ENCODE results near the gene PRPSAP1.

The PRPSAP1 gene

DNA sequence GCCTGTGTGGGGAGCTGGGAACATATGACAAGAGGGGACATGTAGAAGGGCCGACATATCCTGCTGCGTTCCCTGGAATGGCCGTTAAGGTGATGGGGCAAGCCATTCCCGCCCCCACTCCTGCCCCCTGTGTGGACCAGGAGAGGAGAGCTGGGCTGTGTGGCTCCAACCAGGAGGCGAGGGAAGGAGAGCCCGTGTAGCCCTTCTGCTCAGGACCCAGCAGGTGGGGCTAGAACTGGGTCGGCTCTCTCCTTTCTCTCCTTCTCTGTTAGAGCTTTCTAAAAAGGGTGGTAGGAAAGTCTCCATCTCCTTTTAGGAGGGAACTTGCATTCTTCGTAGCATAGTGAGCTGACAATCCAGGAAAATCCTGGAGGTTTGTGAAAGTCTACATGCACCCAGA, 43.5 kb upstream of the PRPSAP1 start:
- peaks cover 18 to 85% (median 68%) of the 10 kb centered on the region in 4 experiments for H3K36me3 ChIP-seq (ENCODE audit: control insufficient read depth in 4 of 4, insufficient read depth in 4 of 4, low read length in 3 of 4)
- 93% methylated on average over 7 of the region's 8 CpGs for WGBS (ENCODE audit: insufficient coverage)
- no peaks in the 10 kb centered on the region for H3K4me1 ChIP-seq (ENCODE audit: control extremely low read depth in 1 of 4, control insufficient read depth in 4 of 4, insufficient read depth in 4 of 4, low read length in 3 of 4)
- H3K27me3 ChIP-seq (replicated peaks in 2 of 5; ENCODE audit: control insufficient read depth in 4 of 5, insufficient read depth in 5 of 5, low read length in 4 of 5) = no peaks in the 10 kb centered on the region
- H3K27ac ChIP-seq (ENCODE audit: insufficient read depth in 1 of 2, low read depth in 1 of 2, low read length in 2 of 2, poor library complexity in 1 of 2, severe bottlenecking in 2 of 2) = no peak overlapping the region
- POLR2A ChIA-PET = no interaction called here
- H3K4me3 ChIP-seq (ENCODE audit: control insufficient read depth in 1 of 7, extremely low read depth in 1 of 7, insufficient read depth in 4 of 7, low read depth in 2 of 7, low read length in 6 of 7) = no peak overlapping the region
- DNase-seq = no peak
- no peaks in the 10 kb centered on the region for H3K9me3 ChIP-seq (ENCODE audit: control extremely low read depth in 1 of 5, control insufficient read depth in 4 of 5, insufficient read depth in 2 of 5, low read depth in 1 of 5, low read length in 4 of 5)
- CTCF ChIA-PET = interaction anchor here (0.7 to 11.3 kb wide), 25 partner anchors 11 to 279 kb away, joined by 3 to 226 read pairs (median 6); partner anchors contain the start of genes AANAT, PRPSAP1, QRICH2 and SPHK1

DNA sequence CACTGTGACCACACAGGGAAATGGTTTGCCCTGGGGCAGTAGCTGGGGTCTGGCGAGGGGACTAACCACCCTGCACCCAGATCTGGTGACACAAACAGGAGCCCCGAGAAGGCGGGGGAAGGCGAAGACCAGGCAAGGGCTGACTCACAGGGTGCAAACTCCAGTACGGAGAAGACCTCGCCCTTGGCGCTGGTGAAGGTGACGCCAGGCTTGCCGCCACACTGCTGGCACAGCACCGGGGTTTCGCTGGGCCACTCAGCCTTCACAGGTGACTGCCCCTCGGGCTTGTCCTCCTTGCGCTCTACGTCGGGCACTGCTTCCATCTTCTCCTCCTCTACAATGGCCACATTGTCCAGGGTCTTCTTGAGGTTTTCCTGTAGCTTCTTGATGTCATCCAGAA, 42.3 kb upstream of the PRPSAP1 start:
- Histone ChIP-seq H3K9me3 (ENCODE audit: control extremely low read depth in 1 of 5, control insufficient read depth in 4 of 5, insufficient read depth in 2 of 5, low read depth in 1 of 5, low read length in 4 of 5) (no peaks in the 10 kb centered on the region), H3K27me3 (replicated peaks in 2 of 5; ENCODE audit: control insufficient read depth in 4 of 5, insufficient read depth in 5 of 5, low read length in 4 of 5) (no peaks in the 10 kb centered on the region), H3K36me3 (ENCODE audit: control insufficient read depth in 4 of 4, insufficient read depth in 4 of 4, low read length in 3 of 4) (peaks cover 16 to 88% (median 67%) of the 10 kb centered on the region in 4 experiments), H3K27ac (ENCODE audit: insufficient read depth in 1 of 2, low read depth in 1 of 2, low read length in 2 of 2, poor library complexity in 1 of 2, severe bottlenecking in 2 of 2) (no peak overlapping the region), H3K4me1 (ENCODE audit: control extremely low read depth in 1 of 4, control insufficient read depth in 4 of 4, insufficient read depth in 4 of 4, low read length in 3 of 4) (no peaks in the 10 kb centered on the region), H3K4me3 (ENCODE audit: control insufficient read depth in 1 of 7, extremely low read depth in 1 of 7, insufficient read depth in 4 of 7, low read depth in 2 of 7, low read length in 6 of 7) (no peak overlapping the region)
- DNase-seq = no peak
- WGBS (ENCODE audit: insufficient coverage) = 98% methylated on average over 14 of the region's 15 CpGs
- ChIA-PET POLR2A (no interaction called here), CTCF (interaction anchor here (1.3 to 11.3 kb wide), 7 partner anchors 12 to 127 kb away, joined by 3 to 226 read pairs (median 11); partner anchors contain the start of genes QRICH2 and SPHK1)

GRCh38 chr17:76394166-76394565, 40.5 kb upstream of the PRPSAP1 start:
- CTCF ChIA-PET = interaction anchor here (0.6 to 1.5 kb wide), 3 partner anchors 11 to 169 kb away, joined by 3 to 5 read pairs (median 5); no protein-coding TSS in a partner anchor
- H3K4me3 ChIP-seq (ENCODE audit: control insufficient read depth in 1 of 7, extremely low read depth in 1 of 7, insufficient read depth in 4 of 7, low read depth in 2 of 7, low read length in 6 of 7) = no peak overlapping the region
- 97% methylated on average over 8 of the region's 10 CpGs for WGBS (ENCODE audit: insufficient coverage)
- DNase-seq = no peak
- no peaks in the 10 kb centered on the region for H3K4me1 ChIP-seq (ENCODE audit: control extremely low read depth in 1 of 4, control insufficient read depth in 4 of 4, insufficient read depth in 4 of 4, low read length in 3 of 4)
- peaks cover 12 to 81% (median 63%) of the 10 kb centered on the region in 4 experiments for H3K36me3 ChIP-seq (ENCODE audit: control insufficient read depth in 4 of 4, insufficient read depth in 4 of 4, low read length in 3 of 4)
- no peaks in the 10 kb centered on the region for H3K9me3 ChIP-seq (ENCODE audit: control extremely low read depth in 1 of 5, control insufficient read depth in 4 of 5, insufficient read depth in 2 of 5, low read depth in 1 of 5, low read length in 4 of 5)
- POLR2A ChIA-PET = no interaction called here
- H3K27me3 ChIP-seq (replicated peaks in 2 of 5; ENCODE audit: control insufficient read depth in 4 of 5, insufficient read depth in 5 of 5, low read length in 4 of 5) = no peaks in the 10 kb centered on the region
- no peak overlapping the region for H3K27ac ChIP-seq (ENCODE audit: insufficient read depth in 1 of 2, low read depth in 1 of 2, low read length in 2 of 2, poor library complexity in 1 of 2, severe bottlenecking in 2 of 2)

- ChIA-PET POLR2A (no interaction called here), CTCF (interaction anchor here (0.9 to 2.1 kb wide), 3 partner anchors 20 to 90 kb away, joined by 3 to 5 read pairs (median 3); no protein-coding TSS in a partner anchor)
- Histone ChIP-seq H3K4me3 (ENCODE audit: control insufficient read depth in 1 of 7, extremely low read depth in 1 of 7, insufficient read depth in 4 of 7, low read depth in 2 of 7, low read length in 6 of 7) (no peak overlapping the region), H3K27ac (ENCODE audit: insufficient read depth in 1 of 2, low read depth in 1 of 2, low read length in 2 of 2, poor library complexity in 1 of 2, severe bottlenecking in 2 of 2) (no peak overlapping the region), H3K27me3 (replicated peaks in 2 of 5; ENCODE audit: control insufficient read depth in 4 of 5, insufficient read depth in 5 of 5, low read length in 4 of 5) (no peaks in the 10 kb centered on the region), H3K9me3 (ENCODE audit: control extremely low read depth in 1 of 5, control insufficient read depth in 4 of 5, insufficient read depth in 2 of 5, low read depth in 1 of 5, low read length in 4 of 5) (no peaks in the 10 kb centered on the region), H3K4me1 (ENCODE audit: control extremely low read depth in 1 of 4, control insufficient read depth in 4 of 4, insufficient read depth in 4 of 4, low read length in 3 of 4) (peaks cover 0 to 5% (median 2%) of the 10 kb centered on the region in 4 experiments), H3K36me3 (ENCODE audit: control insufficient read depth in 4 of 4, insufficient read depth in 4 of 4, low read length in 3 of 4) (peaks cover 8 to 54% (median 39%) of the 10 kb centered on the region in 4 experiments)
- DNase-seq = no peak
- 97% methylated on average over 20 of the region's 21 CpGs for WGBS (ENCODE audit: insufficient coverage)
Observed at GRCh38 chr17:76391200-76391715, 37.5 kb upstream of the PRPSAP1 start.

DNA sequence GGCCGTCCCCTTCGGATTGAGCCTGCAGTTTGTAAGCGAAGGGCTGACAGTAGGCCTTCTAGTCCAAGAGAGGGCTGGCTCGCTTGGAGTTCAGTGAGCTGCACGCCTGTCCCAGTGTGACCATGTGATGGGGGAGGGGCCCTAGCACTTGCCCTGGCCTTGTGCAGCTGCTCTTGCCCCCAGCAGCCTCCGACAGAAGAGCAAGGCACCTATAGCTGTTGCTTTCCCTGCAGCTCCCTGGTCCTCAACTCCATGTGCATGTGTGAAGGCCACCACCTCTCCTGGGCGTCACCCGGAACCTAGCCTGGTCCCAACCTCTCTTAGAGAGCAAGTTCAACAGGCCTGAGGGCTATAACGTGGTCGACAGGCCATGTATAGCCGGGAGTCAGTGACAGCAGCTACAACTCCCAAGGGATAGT, 36.3 kb upstream of the PRPSAP1 start:
- CTCF ChIA-PET = interaction anchor here (1.2 to 13.2 kb wide), 7 partner anchors 9 to 208 kb away, joined by 3 to 118 read pairs (median 5); no protein-coding TSS in a partner anchor
- peaks cover 8 to 43% (median 31%) of the 10 kb centered on the region in 4 experiments for H3K36me3 ChIP-seq (ENCODE audit: control insufficient read depth in 4 of 4, insufficient read depth in 4 of 4, low read length in 3 of 4)
- no peaks in the 10 kb centered on the region for H3K9me3 ChIP-seq (ENCODE audit: control extremely low read depth in 1 of 5, control insufficient read depth in 4 of 5, insufficient read depth in 2 of 5, low read depth in 1 of 5, low read length in 4 of 5)
- H3K4me3 ChIP-seq (ENCODE audit: control insufficient read depth in 1 of 7, extremely low read depth in 1 of 7, insufficient read depth in 4 of 7, low read depth in 2 of 7, low read length in 6 of 7) = no peak overlapping the region
- H3K4me1 ChIP-seq (ENCODE audit: control extremely low read depth in 1 of 4, control insufficient read depth in 4 of 4, insufficient read depth in 4 of 4, low read length in 3 of 4) = peaks cover 0 to 17% (median 15%) of the 10 kb centered on the region in 4 experiments
- WGBS (ENCODE audit: insufficient coverage) = 96% methylated on average over 11 of the region's 11 CpGs
- no peak for DNase-seq
- POLR2A ChIA-PET = no interaction called here
- peaks cover 0 to 7% (median 0%) of the 10 kb centered on the region in 5 experiments for H3K27me3 ChIP-seq (replicated peaks in 2 of 5; ENCODE audit: control insufficient read depth in 4 of 5, insufficient read depth in 5 of 5, low read length in 4 of 5)
- H3K27ac ChIP-seq (ENCODE audit: insufficient read depth in 1 of 2, low read depth in 1 of 2, low read length in 2 of 2, poor library complexity in 1 of 2, severe bottlenecking in 2 of 2) = no peak overlapping the region

GRCh38 chr17:76388966-76389888, 35.5 kb upstream of the PRPSAP1 start:
- CTCF ChIA-PET = interaction anchor here (0.6 to 13.2 kb wide), 9 partner anchors 8 to 207 kb away, joined by 3 to 118 read pairs (median 5); no protein-coding TSS in a partner anchor
- 99% methylated on average over 11 of the region's 16 CpGs for WGBS (ENCODE audit: insufficient coverage)
- H3K27me3 ChIP-seq (replicated peaks in 2 of 5; ENCODE audit: control insufficient read depth in 4 of 5, insufficient read depth in 5 of 5, low read length in 4 of 5) = peaks cover 0 to 13% (median 0%) of the 10 kb centered on the region in 5 experiments
- no peak for DNase-seq
- no peak overlapping the region for H3K4me3 ChIP-seq (ENCODE audit: control insufficient read depth in 1 of 7, extremely low read depth in 1 of 7, insufficient read depth in 4 of 7, low read depth in 2 of 7, low read length in 6 of 7)
- POLR2A ChIA-PET = interaction anchor here (0.6 kb wide), 1 partner anchor 19 kb away, joined by 5 read pairs; no protein-coding TSS in a partner anchor
- H3K9me3 ChIP-seq (ENCODE audit: control extremely low read depth in 1 of 5, control insufficient read depth in 4 of 5, insufficient read depth in 2 of 5, low read depth in 1 of 5, low read length in 4 of 5) = no peaks in the 10 kb centered on the region
- peaks cover 0 to 25% (median 22%) of the 10 kb centered on the region in 4 experiments for H3K4me1 ChIP-seq (ENCODE audit: control extremely low read depth in 1 of 4, control insufficient read depth in 4 of 4, insufficient read depth in 4 of 4, low read length in 3 of 4)
- H3K27ac ChIP-seq (ENCODE audit: insufficient read depth in 1 of 2, low read depth in 1 of 2, low read length in 2 of 2, poor library complexity in 1 of 2, severe bottlenecking in 2 of 2) = no peak overlapping the region
- H3K36me3 ChIP-seq (ENCODE audit: control insufficient read depth in 4 of 4, insufficient read depth in 4 of 4, low read length in 3 of 4) = peaks cover 8 to 39% (median 30%) of the 10 kb centered on the region in 4 experiments
